GM23338 (cell line): ENCODE results near the gene KCTD18. TPM values are rescaled to one million over a fixed set of nuclear protein-coding genes. Genes with fewer than 3 reads are reported as not detected.

ENCODE experiments used
- ATAC-seq: fragments of 200-7000 bp; cut with Tn5 transposase; 3 replicates; pipeline ENCODE4 v1.9.1; 2020
- DNase-seq: peaks from one replicate; pipeline ENCODE4 v3.0.0-alpha.2; 2015; ENCODE audit warnings: low spot score
- H2AFZ ChIP-seq: fragments of 200-600 bp; sonication (generic); 2 replicates; pipeline ENCODE4 v1.8.0; 2016; ENCODE audit warnings: antibody characterized with exemption, mild to moderate bottlenecking, moderate library complexity
- H3F3A ChIP-seq: fragments of 200-600 bp; sonication (generic); replicated peaks from 2 replicates; pipeline ENCODE4 v1.8.0; 2017; ENCODE audit warnings: antibody characterized with exemption, mixed run types, low read depth
- H3K27ac ChIP-seq: fragments of 200-600 bp; sonication (generic); 2 replicates; pipeline ENCODE4 v1.6.1; 2016; ENCODE audit warnings: low read depth
- H3K27me3 ChIP-seq: fragments of 200-600 bp; sonication (generic); 2 replicates; pipeline ENCODE4 v1.8.0; 2016; ENCODE audit warnings: mild to moderate bottlenecking, mixed run types, moderate library complexity; ENCODE audit not compliant: insufficient read depth
- H3K36me3 ChIP-seq: fragments of 200-600 bp; sonication (generic); 2 replicates; pipeline ENCODE4 v1.8.0; 2016; ENCODE audit warnings: mild to moderate bottlenecking; ENCODE audit not compliant: insufficient read depth
- H3K4me1 ChIP-seq: fragments of 200-600 bp; sonication (generic); 2 replicates; pipeline ENCODE4 v1.8.0; 2016; ENCODE audit warnings: mild to moderate bottlenecking, moderate library complexity; ENCODE audit not compliant: insufficient read depth
- H3K4me2 ChIP-seq: fragments of 200-600 bp; sonication (generic); 2 replicates; pipeline ENCODE4 v1.7.1; 2017; ENCODE audit warnings: mixed run types
- H3K4me3 ChIP-seq: fragments of 200-600 bp; sonication (generic); 2 replicates; pipeline ENCODE4 v1.6.1; 2016; ENCODE audit warnings: mixed run types
- H3K79me2 ChIP-seq: fragments of 200-600 bp; sonication (generic); replicated peaks from 2 replicates; pipeline ENCODE4 v1.8.0; 2017; ENCODE audit warnings: mild to moderate bottlenecking; ENCODE audit not compliant: insufficient read depth
- H3K9me2 ChIP-seq: fragments of 200-600 bp; sonication (generic); 2 replicates; pipeline ENCODE4 v1.8.0; 2017; ENCODE audit not compliant: insufficient read depth
- H4K20me1 ChIP-seq: fragments of 200-600 bp; sonication (generic); replicated peaks from 2 replicates; pipeline ENCODE4 v1.8.0; 2017; ENCODE audit warnings: mild to moderate bottlenecking; ENCODE audit not compliant: insufficient read depth
- H3K27ac Mint-ChIP-seq: 2 replicates; pipeline ENCODE4 v1.8.0; 2020; ENCODE audit warnings: inconsistent platforms, mild to moderate bottlenecking, moderate library complexity, mixed read lengths
- H3K27me3 Mint-ChIP-seq: 3 replicates; pipeline ENCODE4 v1.8.0; 2022; ENCODE audit warnings: low read depth, mild to moderate bottlenecking, moderate library complexity, mixed read lengths, inconsistent platforms; ENCODE audit not compliant: insufficient read depth, poor library complexity
- H3K36me3 Mint-ChIP-seq: 3 replicates; pipeline ENCODE4 v1.8.0; 2021; ENCODE audit warnings: low read depth, mild to moderate bottlenecking, inconsistent platforms, moderate library complexity, mixed read lengths
- H3K4me1 Mint-ChIP-seq: 3 replicates; pipeline ENCODE4 v1.8.0; 2020; ENCODE audit warnings: mild to moderate bottlenecking, inconsistent platforms, mixed read lengths
- H3K4me3 Mint-ChIP-seq: 3 replicates; pipeline ENCODE4 v1.8.0; 2021; ENCODE audit warnings: moderate library complexity, mild to moderate bottlenecking, inconsistent platforms, mixed read lengths
- H3K9me3 Mint-ChIP-seq: 3 replicates; pipeline ENCODE4 v1.8.0; 2020; ENCODE audit warnings: moderate library complexity, mild to moderate bottlenecking, inconsistent platforms, mixed read lengths
- CREB1 ChIP-seq: fragments of 250-450 bp; sonication (Bioruptor Pico); IDR thresholded peaks from 2 replicates; pipeline ENCODE4 v1.5.0; 2020; ENCODE audit warnings: low read depth, mild to moderate bottlenecking, moderate library complexity
- EZH2 ChIP-seq: fragments of 200-600 bp; sonication (generic); IDR thresholded peaks from one replicate; pipeline ENCODE4 v1.8.0; 2017; ENCODE audit warnings: antibody characterized with exemption, mild to moderate bottlenecking, low read depth; ENCODE audit not compliant: unreplicated experiment
- EZH2phosphoT487 ChIP-seq: fragments of 200-600 bp; sonication (generic); IDR thresholded peaks from one replicate; pipeline ENCODE4 v1.8.1; 2018; ENCODE audit warnings: antibody characterized with exemption; ENCODE audit not compliant: unreplicated experiment
- JUNB ChIP-seq: IDR thresholded peaks from one replicate; pipeline ENCODE4 v1.6.1; 2016; ENCODE audit warnings: antibody characterized with exemption; ENCODE audit not compliant: unreplicated experiment
- NANOG ChIP-seq: IDR thresholded peaks from 2 replicates; pipeline ENCODE4 v1.6.1; 2016; ENCODE audit warnings: antibody characterized with exemption, borderline replicate concordance
- POLR2AphosphoS5 ChIP-seq: IDR thresholded peaks from 2 replicates; pipeline ENCODE4 v1.6.1; 2016; ENCODE audit warnings: antibody characterized with exemption, low read depth
- STAT1 ChIP-seq: IDR thresholded peaks from one replicate; pipeline ENCODE4 v1.6.1; 2016; ENCODE audit warnings: antibody characterized with exemption; ENCODE audit not compliant: unreplicated experiment
- ZNF114 ChIP-seq: fragments of 250-450 bp; sonication (Bioruptor Pico); IDR thresholded peaks from 2 replicates; pipeline ENCODE4 v1.5.0; 2020; ENCODE audit warnings: mild to moderate bottlenecking, moderate library complexity
- ZNF331 ChIP-seq: fragments of 250-450 bp; sonication (Bioruptor Pico); IDR thresholded peaks from 2 replicates; pipeline ENCODE4 v1.5.0; 2020; ENCODE audit warnings: low read depth, mild to moderate bottlenecking, moderate library complexity
- polyA plus RNA-seq: library from polyadenylated mRNA; unstranded; fragments of >200 nt; fragmentation: Nextera tagmentation; extraction: Ambion mirVana; gene quantifications from 2 replicates; pipeline ENCODE4 v1.2.1, GENCODE V29; 2016
- total RNA-seq: library from RNA; depleted of rRNA; stranded (reverse); fragments of >200 nt; shearing (Covaris generic); gene quantifications from 2 replicates; pipeline ENCODE4 v1.2.3, GENCODE V29; 2014
- TF ChIP-seq, protein P1 (sequence below): IDR thresholded peaks from 2 replicates; pipeline ENCODE4 v1.6.1; 2016; ENCODE audit warnings: antibody characterized with exemption
- TF ChIP-seq, protein P2 (sequence below): IDR thresholded peaks from one replicate; pipeline ENCODE4 v1.6.1; 2018; ENCODE audit warnings: antibody characterized with exemption; ENCODE audit not compliant: unreplicated experiment
- TF ChIP-seq, protein P3 (sequence below), 2 experiments: fragments of 200-600 bp in 1 of 2; sonication (generic) in 1 of 2; conservative IDR thresholded peaks; 2 replicates each; pipeline versions ENCODE4 v1.5.1 to v1.6.1; 2016 to 2017; ENCODE audit warnings: antibody characterized with exemption in 2 of 2, low read depth in 2 of 2, mild to moderate bottlenecking in 2 of 2, moderate library complexity in 1 of 2
- TF ChIP-seq, protein P4 (sequence below): fragments of 250-450 bp; sonication (Bioruptor Pico); IDR thresholded peaks from 2 replicates; pipeline ENCODE4 v1.5.0; 2020; ENCODE audit warnings: mild to moderate bottlenecking, moderate library complexity

The KCTD18 gene
- total and polyA plus RNA-seq, 2 experiments from 2014 or later = 3.3 to 4.7 TPM

DNA sequence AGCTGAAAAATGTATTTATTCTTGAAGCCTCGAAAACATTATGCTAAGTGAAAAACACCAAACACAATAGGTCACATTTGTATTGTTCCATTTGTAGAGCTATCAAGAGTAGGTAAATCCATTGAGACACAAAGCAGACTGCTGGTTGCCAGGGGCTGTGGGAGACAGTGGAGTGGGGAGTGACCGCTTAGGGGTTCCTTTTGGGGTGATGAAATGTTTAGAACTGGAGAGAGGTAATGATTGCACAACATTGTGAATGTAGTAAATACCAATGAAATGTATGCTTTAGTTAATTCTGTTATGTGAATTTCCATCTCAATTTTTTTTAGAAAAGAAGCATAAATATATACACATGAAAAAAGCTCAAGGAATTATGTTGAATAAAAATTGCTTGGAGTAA is 15.8 kb downstream of the KCTD18 start:
- H3K36me3 ChIP-seq = no peaks in the 10 kb centered on the region
- no peaks in the 10 kb centered on the region for H3F3A ChIP-seq
- no peak overlapping the region for H3K27ac Mint-ChIP-seq
- no peaks in the 10 kb centered on the region for H3K9me2 ChIP-seq
- no peak for DNase-seq
- H3K27me3 ChIP-seq = no peaks in the 10 kb centered on the region
- H3K9me3 Mint-ChIP-seq = peaks cover 5% of the 10 kb centered on the region; the same call in 2 of the 3 replicates
- TF ChIP-seq ZNF331 = no peak
- TF ChIP-seq EZH2 = no peak
- TF ChIP-seq JUNB = no peak
- TF ChIP-seq NANOG = no peak
- TF ChIP-seq, protein P1, sequence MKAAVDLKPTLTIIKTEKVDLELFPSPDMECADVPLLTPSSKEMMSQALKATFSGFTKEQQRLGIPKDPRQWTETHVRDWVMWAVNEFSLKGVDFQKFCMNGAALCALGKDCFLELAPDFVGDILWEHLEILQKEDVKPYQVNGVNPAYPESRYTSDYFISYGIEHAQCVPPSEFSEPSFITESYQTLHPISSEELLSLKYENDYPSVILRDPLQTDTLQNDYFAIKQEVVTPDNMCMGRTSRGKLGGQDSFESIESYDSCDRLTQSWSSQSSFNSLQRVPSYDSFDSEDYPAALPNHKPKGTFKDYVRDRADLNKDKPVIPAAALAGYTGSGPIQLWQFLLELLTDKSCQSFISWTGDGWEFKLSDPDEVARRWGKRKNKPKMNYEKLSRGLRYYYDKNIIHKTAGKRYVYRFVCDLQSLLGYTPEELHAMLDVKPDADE = no peak
- TF ChIP-seq CREB1 (CRISPR knock-in tag) = no peak
- no peak for TF ChIP-seq EZH2phosphoT487
- TF ChIP-seq STAT1 = no peak
- TF ChIP-seq, protein P2, sequence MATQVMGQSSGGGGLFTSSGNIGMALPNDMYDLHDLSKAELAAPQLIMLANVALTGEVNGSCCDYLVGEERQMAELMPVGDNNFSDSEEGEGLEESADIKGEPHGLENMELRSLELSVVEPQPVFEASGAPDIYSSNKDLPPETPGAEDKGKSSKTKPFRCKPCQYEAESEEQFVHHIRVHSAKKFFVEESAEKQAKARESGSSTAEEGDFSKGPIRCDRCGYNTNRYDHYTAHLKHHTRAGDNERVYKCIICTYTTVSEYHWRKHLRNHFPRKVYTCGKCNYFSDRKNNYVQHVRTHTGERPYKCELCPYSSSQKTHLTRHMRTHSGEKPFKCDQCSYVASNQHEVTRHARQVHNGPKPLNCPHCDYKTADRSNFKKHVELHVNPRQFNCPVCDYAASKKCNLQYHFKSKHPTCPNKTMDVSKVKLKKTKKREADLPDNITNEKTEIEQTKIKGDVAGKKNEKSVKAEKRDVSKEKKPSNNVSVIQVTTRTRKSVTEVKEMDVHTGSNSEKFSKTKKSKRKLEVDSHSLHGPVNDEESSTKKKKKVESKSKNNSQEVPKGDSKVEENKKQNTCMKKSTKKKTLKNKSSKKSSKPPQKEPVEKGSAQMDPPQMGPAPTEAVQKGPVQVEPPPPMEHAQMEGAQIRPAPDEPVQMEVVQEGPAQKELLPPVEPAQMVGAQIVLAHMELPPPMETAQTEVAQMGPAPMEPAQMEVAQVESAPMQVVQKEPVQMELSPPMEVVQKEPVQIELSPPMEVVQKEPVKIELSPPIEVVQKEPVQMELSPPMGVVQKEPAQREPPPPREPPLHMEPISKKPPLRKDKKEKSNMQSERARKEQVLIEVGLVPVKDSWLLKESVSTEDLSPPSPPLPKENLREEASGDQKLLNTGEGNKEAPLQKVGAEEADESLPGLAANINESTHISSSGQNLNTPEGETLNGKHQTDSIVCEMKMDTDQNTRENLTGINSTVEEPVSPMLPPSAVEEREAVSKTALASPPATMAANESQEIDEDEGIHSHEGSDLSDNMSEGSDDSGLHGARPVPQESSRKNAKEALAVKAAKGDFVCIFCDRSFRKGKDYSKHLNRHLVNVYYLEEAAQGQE = no peak
- TF ChIP-seq ZNF114 (CRISPR knock-in tag) = no peak
- TF ChIP-seq, protein P3, sequence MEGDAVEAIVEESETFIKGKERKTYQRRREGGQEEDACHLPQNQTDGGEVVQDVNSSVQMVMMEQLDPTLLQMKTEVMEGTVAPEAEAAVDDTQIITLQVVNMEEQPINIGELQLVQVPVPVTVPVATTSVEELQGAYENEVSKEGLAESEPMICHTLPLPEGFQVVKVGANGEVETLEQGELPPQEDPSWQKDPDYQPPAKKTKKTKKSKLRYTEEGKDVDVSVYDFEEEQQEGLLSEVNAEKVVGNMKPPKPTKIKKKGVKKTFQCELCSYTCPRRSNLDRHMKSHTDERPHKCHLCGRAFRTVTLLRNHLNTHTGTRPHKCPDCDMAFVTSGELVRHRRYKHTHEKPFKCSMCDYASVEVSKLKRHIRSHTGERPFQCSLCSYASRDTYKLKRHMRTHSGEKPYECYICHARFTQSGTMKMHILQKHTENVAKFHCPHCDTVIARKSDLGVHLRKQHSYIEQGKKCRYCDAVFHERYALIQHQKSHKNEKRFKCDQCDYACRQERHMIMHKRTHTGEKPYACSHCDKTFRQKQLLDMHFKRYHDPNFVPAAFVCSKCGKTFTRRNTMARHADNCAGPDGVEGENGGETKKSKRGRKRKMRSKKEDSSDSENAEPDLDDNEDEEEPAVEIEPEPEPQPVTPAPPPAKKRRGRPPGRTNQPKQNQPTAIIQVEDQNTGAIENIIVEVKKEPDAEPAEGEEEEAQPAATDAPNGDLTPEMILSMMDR (conservative IDR thresholded peaks at IDR 0.05; ENCODE audit: low read depth in 2 of 2) = no peak
- TF ChIP-seq, protein P4, sequence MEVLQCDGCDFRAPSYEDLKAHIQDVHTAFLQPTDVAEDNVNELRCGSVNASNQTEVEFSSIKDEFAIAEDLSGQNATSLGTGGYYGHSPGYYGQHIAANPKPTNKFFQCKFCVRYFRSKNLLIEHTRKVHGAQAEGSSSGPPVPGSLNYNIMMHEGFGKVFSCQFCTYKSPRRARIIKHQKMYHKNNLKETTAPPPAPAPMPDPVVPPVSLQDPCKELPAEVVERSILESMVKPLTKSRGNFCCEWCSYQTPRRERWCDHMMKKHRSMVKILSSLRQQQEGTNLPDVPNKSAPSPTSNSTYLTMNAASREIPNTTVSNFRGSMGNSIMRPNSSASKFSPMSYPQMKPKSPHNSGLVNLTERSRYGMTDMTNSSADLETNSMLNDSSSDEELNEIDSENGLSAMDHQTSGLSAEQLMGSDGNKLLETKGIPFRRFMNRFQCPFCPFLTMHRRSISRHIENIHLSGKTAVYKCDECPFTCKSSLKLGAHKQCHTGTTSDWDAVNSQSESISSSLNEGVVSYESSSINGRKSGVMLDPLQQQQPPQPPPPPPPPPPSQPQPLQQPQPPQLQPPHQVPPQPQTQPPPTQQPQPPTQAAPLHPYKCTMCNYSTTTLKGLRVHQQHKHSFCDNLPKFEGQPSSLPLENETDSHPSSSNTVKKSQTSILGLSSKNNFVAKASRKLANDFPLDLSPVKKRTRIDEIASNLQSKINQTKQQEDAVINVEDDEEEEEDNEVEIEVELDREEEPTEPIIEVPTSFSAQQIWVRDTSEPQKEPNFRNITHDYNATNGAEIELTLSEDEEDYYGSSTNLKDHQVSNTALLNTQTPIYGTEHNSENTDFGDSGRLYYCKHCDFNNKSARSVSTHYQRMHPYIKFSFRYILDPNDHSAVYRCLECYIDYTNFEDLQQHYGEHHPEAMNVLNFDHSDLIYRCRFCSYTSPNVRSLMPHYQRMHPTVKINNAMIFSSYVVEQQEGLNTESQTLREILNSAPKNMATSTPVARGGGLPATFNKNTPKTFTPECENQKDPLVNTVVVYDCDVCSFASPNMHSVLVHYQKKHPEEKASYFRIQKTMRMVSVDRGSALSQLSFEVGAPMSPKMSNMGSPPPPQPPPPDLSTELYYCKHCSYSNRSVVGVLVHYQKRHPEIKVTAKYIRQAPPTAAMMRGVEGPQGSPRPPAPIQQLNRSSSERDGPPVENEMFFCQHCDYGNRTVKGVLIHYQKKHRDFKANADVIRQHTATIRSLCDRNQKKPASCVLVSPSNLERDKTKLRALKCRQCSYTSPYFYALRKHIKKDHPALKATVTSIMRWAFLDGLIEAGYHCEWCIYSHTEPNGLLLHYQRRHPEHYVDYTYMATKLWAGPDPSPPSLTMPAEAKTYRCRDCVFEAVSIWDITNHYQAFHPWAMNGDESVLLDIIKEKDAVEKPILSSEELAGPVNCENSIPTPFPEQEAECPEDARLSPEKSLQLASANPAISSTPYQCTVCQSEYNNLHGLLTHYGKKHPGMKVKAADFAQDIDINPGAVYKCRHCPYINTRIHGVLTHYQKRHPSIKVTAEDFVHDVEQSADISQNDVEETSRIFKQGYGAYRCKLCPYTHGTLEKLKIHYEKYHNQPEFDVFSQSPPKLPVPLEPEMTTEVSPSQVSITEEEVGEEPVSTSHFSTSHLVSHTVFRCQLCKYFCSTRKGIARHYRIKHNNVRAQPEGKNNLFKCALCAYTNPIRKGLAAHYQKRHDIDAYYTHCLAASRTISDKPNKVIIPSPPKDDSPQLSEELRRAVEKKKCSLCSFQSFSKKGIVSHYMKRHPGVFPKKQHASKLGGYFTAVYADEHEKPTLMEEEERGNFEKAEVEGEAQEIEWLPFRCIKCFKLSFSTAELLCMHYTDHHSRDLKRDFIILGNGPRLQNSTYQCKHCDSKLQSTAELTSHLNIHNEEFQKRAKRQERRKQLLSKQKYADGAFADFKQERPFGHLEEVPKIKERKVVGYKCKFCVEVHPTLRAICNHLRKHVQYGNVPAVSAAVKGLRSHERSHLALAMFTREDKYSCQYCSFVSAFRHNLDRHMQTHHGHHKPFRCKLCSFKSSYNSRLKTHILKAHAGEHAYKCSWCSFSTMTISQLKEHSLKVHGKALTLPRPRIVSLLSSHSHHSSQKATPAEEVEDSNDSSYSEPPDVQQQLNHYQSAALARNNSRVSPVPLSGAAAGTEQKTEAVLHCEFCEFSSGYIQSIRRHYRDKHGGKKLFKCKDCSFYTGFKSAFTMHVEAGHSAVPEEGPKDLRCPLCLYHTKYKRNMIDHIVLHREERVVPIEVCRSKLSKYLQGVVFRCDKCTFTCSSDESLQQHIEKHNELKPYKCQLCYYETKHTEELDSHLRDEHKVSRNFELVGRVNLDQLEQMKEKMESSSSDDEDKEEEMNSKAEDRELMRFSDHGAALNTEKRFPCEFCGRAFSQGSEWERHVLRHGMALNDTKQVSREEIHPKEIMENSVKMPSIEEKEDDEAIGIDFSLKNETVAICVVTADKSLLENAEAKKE (CRISPR knock-in tag) = no peak
- TF ChIP-seq POLR2AphosphoS5 = no peak
- H4K20me1 ChIP-seq = no peaks in the 10 kb centered on the region
- no peak overlapping the region for H2AFZ ChIP-seq
- H3K4me3 Mint-ChIP-seq = no peak overlapping the region
- ATAC-seq = no peak
- H3K4me3 ChIP-seq = no peak overlapping the region
- no peak overlapping the region for H3K4me2 ChIP-seq
- peaks cover 24% of the 10 kb centered on the region for H3K36me3 Mint-ChIP-seq
- H3K79me2 ChIP-seq = no peaks in the 10 kb centered on the region
- no peaks in the 10 kb centered on the region for H3K27me3 Mint-ChIP-seq
- no peaks in the 10 kb centered on the region for H3K4me1 ChIP-seq
- no peak overlapping the region for H3K27ac ChIP-seq
- no peaks in the 10 kb centered on the region for H3K4me1 Mint-ChIP-seq
